NCI-H187 (cell line): Measurements from ENCODE around the gene USP53.
"Not testable (repeated sequence)": the region's sequence is repeated elsewhere in the genome, so short reads cannot be mapped to it uniquely, and the experiment has no call there.

Experiments
- DNase-seq, 2 experiments: peaks; one replicate each; lab custom pipeline; 2025; lab: John Stamatoyannopoulos, UW

USP53 gene

DNA sequence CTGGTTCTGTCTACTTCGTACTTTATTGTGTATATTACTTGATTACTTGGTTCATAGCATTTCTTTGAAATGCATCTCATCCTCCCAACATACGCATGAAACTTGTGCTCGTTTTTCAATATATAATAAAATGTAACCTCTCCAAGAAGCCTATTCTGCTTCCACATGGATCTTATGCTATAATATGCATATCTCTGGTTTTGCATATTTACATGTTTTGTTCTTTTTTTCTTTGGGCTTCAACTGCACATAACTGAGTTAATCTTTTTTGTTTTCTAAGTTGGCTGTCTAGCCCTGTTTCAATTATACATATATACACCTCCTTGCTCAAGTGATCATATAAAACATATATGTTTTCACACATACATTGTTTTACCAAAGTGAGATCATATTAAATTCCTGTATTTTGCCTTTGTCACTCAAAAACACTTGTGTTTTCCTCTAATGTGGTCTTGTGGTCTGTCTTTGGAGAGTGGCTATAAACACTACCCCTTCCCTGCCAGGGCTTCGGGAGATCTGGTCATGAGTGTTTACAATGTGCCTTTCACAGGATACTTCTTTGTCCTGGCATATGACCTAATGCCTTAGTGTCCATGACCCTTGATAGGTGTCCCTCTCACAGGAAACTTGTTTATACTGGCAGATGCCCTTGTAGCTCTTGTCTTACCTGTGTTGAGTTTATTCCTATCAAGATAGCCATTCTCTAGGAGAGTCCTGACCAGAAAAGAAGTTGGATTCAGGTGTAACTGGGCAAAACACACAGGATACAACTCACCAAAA, 17.6 kb downstream of the USP53 start:
- no peak for DNase-seq

DNA sequence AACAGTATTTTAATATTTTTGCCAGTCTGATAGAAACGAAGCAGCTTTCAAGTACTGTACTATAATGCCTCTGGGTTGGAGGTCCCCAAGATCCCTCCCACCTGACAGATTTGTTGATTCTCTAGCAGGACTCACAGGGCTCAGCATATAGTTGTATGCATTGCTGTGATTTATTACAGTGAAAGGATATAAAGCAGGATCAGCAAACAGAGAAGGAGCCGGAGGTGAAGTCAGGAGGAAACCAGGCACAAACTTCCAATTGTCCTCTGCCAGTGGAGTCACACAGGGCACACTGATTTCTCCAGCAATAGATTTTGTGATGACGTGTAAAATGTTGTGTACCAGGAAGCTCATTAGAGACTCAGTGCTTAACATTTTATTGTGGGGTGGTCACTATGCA, 19.0 kb downstream of the USP53 start:
- no peak for DNase-seq

DNA sequence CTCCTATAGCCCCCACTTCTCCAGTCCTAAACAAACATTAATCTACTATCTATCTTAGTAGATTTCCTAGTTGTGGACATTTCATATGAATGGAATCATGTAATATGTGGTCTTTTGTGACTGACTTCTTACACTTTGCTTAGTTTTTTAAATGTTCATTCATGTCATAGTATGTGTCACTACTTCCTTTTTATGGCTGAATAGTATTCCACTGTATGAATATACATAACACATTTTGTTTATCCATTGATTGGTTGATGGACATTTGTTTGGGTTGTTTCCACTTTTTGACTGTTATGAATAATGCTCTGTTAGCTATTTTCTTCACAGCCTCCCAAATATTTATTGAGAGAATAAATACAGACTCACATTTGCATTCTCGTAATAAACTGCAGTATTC, 19.8 kb downstream of the USP53 start:
- no peak for DNase-seq

DNA sequence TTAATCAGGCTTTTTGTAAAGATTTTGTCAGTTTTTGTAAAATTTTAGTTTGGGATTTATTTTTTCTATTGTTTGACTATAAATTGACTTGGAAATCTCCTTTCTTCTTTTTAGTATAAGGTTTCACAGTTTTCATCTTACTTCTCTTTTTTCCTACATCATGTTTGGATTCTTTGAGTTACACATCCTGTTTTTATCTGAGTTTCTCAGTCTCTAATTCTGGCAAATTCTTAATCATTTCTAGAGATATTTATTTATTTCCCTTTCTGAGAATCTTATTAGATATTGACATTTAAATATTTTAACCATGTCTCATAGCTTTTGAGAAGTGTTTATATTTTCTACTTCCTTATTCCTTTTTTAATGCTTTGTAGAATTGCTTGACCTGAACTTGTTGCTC, 20.7 kb downstream of the USP53 start:
- no peak for DNase-seq

DNA sequence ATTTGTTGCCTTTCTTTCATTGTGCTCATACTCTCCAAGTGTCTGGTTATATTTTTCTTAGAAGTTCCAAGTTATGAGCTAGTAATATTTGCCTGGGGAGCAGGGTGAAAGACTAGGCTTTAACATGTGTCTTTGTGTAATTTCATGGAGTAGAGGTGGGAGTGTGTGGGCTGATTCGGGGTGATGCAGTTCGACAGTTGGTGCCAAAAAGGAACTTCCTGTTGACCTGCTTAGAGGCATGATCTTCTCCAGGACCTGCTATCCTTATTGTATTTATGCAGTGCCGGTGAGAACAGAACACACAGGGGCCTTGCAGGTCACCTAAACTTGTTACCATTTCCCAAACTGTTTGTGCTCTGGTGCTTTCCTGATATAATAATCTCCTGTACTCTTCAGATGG, 21.2 kb downstream of the USP53 start:
- DNase-seq, result no peak

DNA sequence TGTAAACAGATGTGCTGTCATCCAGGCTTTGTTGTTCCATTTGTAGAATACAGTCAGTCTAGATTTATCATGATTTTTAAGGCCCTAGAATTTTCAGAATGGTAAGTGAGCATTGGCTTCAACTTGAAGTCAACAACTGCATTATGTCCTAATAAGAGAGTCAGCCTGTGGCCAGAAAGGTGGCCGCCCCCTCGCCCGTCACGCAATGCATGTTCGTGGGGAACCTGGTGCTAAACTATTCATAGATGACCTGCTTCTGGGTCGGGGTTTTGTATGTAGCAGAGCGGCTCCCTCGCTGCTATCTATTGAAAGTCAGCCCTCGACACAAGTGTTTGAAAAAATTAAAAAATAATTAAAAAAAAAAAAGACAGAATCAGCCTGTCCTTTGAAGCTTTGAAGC, 24.7 kb downstream of the USP53 start:
- no peak for DNase-seq

DNA sequence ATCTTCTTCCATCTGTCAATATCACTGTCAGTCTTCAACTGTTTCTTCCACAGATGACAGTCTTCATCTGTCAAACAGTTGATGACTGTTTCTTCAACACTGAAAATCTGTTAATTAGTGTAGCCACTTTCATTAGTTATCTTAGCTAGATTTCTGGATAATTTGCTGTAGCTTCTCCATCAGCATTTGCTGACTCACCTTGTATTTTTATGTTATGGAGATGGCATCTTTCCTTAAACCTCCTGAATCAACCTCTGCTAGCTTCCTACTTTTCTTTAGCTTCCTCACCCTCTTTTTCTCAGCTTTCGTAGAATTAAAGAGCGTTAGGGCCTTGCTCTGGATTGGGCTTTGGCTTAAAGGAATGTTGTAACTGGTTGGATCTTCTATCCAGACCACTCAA, 25.1 kb downstream of the USP53 start:
- DNase-seq, result no peak

DNA sequence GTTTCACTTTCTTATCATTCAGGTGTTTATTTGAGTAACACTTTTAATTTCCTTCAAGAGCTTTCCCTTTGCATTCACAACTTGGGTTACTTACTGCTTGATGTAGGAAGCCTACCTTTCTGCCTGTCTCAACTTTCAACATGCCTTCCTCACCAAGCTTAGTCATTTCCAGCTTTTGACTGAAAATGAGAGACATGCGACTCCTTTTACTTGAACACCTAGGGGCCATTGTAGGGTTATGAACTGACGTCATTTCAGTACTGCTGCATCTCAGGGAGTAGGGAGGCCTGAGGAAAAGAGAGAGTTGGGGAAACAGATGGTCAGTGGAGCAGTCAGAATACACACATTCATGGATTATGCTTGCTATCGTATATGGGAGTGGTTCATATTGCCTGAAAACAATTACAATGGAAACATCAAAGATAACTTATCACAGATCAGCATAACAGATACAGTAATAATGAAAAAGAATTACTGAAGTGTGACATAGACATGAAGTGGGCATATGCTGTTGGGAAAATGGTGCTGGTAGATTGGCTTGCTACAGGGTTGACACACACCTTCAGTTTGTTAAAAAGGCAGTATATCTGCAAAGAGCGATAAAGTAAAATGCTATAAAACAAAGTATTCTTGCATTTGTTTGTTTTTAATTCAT, 25.7 kb downstream of the USP53 start:
- DNase-seq, result no peak

DNA sequence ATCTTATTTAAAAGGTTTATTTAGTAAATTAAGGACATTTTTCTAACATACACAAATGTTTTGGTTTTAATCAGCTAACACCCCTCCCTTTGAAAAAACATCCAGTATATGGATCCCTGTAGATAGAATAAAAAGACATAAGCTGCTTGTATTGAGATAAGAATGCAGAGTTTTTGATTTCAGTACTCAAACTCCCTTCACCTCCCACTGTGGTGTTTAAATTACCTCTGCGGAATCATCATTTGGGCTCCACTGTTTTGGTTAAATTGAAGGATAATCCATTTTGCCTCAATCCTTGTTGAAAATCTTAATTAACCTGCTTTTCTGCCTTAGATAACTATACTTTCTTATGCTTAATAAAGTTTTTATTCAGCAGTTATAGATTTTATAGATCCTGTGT, 27.6 kb downstream of the USP53 start:
- no peak for DNase-seq

DNA sequence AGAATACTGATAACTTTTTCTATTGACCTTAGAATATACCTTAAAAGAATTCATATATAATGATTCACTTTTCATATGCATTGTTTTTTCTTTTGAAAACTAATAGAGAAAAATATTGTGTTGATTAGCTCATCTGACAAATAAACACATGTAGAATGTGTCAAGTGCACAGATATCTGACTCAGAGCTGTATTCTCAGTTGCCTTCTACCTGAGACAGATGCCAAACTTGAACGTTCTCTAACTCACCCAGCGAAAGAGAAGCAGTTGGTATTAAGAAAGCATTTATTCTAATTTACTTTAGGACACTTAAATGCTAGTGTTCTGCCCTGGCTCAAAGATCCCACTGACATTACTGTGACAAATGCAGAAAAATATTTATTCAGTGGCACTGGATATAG, 28.1 kb downstream of the USP53 start:
- DNase-seq, result no peak

DNA sequence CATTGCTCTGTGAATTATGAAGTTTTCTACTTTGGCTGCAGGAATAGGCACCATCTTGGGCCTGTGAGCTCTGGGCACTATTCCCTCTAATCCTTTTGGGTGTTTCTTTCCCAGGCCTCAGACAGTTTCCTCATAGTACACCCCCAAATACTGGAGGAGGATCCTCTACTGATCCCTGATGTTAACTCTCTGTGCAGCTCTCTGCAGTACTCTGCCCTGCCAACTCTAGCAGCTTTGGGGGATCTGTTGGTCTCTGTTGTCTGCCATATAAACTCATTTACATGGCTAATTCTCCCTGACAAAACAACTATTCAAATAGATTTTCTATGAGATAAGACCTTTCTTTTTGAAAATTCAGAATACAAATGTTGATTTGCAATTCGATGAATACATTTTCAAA, 29.9 kb downstream of the USP53 start:
- no peak for DNase-seq

DNA sequence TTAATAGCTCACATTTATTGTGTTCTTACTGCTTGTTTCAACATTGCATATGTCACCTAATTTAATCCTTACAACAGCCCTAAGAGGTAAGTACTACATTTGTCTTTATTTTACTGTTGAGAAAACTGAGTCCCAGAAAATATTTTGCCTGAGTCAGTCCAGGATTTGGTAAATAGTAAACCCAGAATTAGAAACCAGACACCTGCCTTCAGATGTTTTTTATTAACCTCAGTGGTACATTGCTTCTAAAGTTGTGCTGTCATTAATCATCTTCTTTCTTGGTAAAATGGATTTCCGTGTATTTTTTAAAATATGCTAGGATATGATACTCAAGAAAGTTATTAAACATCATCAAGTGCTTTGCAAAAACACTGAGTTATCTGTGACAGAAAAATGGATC, 31.4 kb downstream of the USP53 start:
- no peak for DNase-seq

DNA sequence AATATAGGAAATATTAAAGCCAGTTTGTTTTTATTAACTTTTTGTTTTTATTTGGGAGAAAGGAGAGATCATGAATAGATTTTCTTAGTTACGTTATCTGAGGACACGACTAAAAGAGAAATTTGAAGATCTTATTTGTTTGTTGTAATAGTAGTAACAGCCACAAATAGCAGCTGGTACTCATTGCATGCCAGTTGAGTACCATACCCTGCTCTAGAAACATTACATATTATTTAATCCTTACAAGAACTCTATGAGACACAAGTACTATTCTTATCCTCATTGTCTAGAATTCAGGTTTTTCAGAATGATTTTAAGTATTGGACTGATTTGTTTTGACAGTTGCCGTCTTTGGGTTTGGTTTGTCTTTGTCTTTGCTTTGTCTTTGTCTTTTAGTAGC, 31.8 kb downstream of the USP53 start:
- DNase-seq, result no peak

DNA sequence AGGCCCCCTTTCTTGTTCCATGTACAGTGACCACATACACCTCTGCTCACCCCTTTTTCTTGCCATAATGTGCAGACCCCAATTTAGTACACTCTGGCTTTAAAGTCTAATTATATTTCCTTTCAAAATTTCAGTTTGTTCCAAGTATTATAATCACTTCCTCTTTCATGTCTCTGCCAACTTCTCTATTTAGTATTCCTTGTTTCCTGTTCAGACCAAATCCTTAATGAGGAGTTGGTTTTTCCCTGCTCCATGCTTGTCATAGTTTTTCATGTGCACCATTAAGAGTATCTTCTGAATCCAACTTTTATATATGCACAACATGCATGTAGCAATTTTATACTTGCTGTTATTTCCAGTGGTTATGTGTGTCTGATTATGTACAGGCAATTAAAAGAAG, 32.3 kb downstream of the USP53 start:
- no peak for DNase-seq

DNA sequence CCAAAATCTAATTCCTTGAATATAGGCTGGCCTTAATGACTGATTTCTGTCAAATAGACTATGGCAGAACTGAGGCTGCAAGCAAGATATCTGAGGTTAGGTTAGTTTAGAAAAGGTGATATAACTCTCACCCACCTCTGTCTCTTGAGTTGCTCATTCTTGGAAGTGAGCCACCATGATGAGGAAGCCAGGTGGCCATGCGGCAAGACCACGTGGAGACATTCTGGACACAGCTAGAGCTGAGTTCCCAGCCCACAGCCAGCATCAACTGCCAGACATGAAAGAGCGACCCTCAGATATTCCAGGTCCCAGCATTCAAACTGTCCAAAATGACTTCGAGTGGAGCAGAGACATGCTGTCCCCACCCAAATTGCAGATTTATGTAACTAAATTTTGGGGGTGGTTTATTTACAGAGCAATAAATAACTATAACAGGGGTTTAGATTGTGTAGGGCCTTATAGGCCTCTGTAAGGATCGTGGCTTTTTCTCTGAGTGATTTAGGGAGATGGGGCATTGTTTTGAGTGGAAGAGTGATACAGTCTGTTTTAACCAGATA, 33.7 kb downstream of the USP53 start:
- DNase-seq, result no peak

DNA sequence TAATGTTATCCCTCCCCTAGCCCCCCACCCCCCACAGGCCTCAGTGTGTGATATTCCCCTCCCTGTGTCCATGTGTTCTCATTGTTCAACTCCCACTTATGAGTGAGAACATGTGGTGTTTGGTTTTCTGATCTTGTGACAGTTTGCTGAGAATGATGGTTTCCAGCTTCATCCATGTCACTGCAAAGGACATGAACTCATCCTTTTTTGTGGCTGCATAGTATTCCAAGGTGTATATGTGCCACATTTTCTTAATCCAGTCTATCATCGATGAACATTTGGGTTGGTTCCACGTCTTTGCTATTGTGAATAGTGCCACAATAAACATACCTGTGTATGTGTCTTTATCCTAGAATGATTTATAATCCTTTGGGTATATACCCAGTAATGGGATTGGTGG, 38.5 kb downstream of the USP53 start:
- DNase-seq, result not testable (repeated sequence)

DNA sequence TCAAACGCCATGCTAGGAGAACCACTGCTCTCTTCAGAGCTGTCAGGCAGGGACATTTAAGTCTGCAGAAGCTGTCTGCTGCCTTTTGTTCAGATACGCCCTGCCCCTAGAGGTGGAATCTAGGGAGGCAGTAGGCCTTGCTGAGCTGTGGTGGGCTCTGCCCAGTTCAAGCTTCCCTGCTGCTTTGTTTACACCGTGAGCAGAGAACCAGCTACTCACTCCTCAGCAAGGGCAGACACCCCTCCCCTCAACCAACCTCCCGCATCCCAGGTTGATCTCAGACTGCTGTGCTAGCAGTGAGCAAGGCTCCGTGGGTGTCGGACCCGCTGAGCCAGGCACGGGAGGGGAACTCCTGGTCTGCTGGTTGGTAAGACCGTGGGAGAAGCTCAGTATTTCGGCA, 42.7 kb downstream of the USP53 start:
- DNase-seq, result not testable (repeated sequence)

DNA sequence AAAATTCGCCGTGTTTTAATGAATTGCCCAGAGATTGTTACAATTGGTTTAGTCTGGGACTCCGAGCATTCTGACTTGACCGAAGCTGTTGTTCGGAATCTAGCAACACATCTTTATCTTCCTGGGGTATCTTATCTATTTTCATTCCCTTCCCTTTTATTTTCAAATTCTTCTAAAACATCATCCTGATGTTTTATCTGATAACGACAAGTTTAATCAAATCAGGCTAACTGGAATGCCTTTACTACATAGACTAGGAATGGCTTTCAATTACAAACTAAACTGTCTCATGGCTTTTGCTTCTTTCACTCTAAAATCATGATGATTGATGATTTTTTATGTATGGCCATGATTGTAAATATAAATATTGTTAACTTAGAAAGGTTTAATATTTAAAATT, 48.0 kb downstream of the USP53 start:
- no peak for DNase-seq

DNA sequence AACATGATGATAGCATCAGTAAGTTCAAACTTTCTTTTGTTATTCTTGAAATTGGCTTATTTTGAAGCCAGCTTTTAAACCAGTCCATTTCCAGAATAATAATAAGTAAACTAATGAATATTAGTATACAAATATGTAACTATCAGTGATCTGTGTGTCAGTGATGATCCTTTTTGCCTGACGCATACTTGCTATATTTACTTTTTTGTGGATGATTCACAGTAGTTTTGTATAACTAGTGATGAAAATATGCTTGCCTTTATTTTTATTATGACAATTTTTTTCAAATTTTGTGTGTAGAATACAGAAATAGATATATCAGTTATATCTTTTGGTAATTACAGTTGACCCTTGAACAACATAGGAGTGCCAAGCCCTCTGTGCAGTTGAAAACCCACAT, 49.5 kb downstream of the USP53 start:
- DNase-seq, result no peak

DNA sequence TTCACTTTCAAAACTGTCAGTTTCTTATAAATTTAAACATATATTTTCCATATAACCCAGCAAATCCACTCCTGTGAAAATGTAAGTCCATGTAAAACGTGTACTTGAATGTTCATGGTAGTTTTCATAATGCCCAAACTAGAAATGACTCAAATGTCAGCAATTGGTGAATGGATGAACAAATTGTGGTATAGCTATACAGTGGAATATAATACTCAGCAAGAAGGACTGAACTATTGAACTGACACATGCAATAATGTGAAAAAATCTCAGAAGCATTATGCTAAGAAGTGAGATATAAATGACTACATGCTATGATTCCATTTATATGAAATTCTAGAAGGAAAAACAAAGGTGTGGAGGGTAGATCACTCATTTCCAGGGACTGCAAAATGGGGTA, 52.2 kb downstream of the USP53 start:
- DNase-seq, result no peak

DNA sequence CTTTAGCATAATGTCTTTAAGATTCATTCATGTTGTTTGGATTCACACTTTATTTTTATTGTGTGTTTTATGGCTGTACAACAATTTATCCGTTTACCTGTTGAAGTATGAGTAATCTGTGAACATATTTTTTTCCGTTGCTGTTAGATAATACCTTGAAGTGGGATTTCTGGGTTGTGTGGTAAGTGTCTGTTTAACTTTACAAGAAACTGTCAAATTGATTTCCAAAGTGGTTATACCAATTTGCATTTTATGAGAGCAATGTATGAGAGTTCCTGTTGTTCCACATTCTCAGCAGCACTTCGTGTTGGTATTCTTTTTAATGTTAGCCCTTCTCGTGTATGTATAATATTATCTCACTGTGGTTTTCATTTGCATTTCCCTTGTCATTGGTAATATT, 53.6 kb downstream of the USP53 start:
- DNase-seq, result no peak

DNA sequence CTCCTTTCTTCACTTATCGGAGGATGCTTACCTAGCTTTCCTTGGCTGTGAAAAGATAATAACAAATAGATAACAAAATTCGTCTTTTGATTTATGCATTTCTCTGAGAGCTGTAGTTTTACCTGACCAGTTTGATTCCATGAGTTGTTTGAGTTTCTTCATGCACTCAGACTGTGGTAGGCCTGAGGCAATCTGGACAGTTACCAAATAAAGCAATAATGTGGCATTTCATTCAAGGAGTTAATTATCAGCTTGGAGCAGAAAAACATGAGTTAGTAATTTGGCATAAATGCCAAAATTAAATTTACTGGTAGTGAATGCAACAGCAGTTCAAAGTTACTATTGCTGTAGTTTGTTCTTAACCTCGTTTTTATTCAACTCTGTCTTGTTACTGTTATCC, 56.0 kb downstream of the USP53 start:
- no peak for DNase-seq

DNA sequence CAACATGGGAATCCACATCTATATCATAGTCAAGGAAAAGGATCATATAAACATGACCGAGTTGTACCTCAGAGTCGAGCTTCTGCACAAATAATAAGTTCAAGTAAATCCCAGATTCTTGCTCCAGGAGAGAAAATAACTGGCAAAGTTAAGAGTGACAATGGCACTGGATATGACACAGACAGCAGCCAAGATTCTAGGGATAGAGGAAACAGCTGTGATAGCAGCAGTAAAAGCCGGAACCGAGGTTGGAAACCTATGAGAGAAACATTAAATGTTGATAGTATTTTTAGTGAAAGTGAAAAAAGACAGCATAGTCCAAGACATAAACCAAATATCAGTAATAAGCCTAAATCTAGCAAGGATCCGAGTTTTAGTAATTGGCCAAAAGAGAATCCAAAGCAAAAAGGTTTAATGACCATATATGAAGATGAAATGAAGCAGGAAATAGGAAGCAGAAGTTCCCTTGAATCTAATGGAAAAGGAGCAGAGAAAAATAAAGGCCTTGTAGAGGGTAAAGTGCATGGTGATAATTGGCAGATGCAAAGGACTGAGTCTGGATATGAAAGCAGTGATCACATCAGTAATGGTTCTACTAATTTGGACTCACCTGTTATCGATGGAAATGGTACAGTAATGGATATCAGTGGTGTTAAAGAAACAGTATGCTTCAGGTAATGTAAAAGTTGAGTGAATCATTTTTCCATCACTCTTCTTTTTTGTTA, 59.0 kb downstream of the USP53 start:
- DNase-seq, result no peak
